Erythroblast (primary cell): Measurements from ENCODE around the gene ADAMTS2.

Experiments used
- GATA1 ChIP-seq: IDR thresholded peaks from 2 replicates; pipeline ENCODE4 v1.6.1; 2011; ENCODE audit warnings: low read depth, mild to moderate bottlenecking, control low read depth, low read length, moderate library complexity
- POLR2A ChIP-seq: IDR thresholded peaks from 2 replicates; pipeline ENCODE4 v1.6.1; 2011; ENCODE audit warnings: mild to moderate bottlenecking, low read length

GRCh38 chr5:179373961-179374505, 28.8 kb upstream of the ADAMTS2 start:
- TF ChIP-seq POLR2A (no peak), GATA1 (no peak)
